ENCODE measurements around the gene CCL23.

GRCh38 chr17:36048066-36048465 lies 30.3 kb upstream of the CCL23 start:
- TF ChIP-seq POLR2A (IDR thresholded peaks at IDR 0.05) = no peak
- no peak for TF ChIP-seq CTCF (IDR thresholded peaks at IDR 0.05 in 8 of 11, conservative IDR thresholded peaks at IDR 0.05 in 3 of 11)

Measured in spleen (tissue), 7 donors.